HG03139 (cell line): ENCODE results near the gene RGS7.
A peak's percentile ranks its signal among the peaks of the same experiment; 100 is the strongest.
"Not testable (repeated sequence)": the region's sequence is repeated elsewhere in the genome, so short reads cannot be mapped to it uniquely, and the experiment has no call there.

ENCODE experiments used
- ATAC-seq: cut with Tn5 transposase; IDR thresholded peaks from one replicate; pipeline ENCODE4 v1.9.1; 2021; ENCODE audit not compliant: unreplicated experiment

The RGS7 gene

GRCh38 chr1:240802271-240802670, 554.7 kb downstream of the RGS7 start:
- ATAC-seq = no peak

GRCh38 chr1:240801442-240801841, 555.6 kb downstream of the RGS7 start:
- no peak for ATAC-seq

GRCh38 chr1:240800291-240800690, 556.7 kb downstream of the RGS7 start:
- ATAC-seq = no peak

GRCh38 chr1:240797050-240797449, 560.0 kb downstream of the RGS7 start:
- ATAC-seq = no peak

GRCh38 chr1:240794046-240794843, 562.8 kb downstream of the RGS7 start:
- peak; percentile 70 for ATAC-seq

- ATAC-seq = no peak
Observed at GRCh38 chr1:240792915-240793529, 564.0 kb downstream of the RGS7 start.

GRCh38 chr1:240790856-240791255, 566.1 kb downstream of the RGS7 start:
- no peak for ATAC-seq

- ATAC-seq = no peak
Observed at GRCh38 chr1:240786880-240787279, 570.1 kb downstream of the RGS7 start.

GRCh38 chr1:240784776-240785175, 572.2 kb downstream of the RGS7 start:
- ATAC-seq = no peak

- not testable (repeated sequence) for ATAC-seq
Observed at GRCh38 chr1:240783728-240784137, 573.3 kb downstream of the RGS7 start.

GRCh38 chr1:240776237-240776636, 580.8 kb downstream of the RGS7 start:
- no peak for ATAC-seq

- ATAC-seq = no peak
Observed at GRCh38 chr1:240772131-240772530, 584.9 kb downstream of the RGS7 start.

- ATAC-seq = no peak
Observed at GRCh38 chr1:240771450-240771849, 585.6 kb downstream of the RGS7 start.

GRCh38 chr1:240768979-240769378, 588.0 kb downstream of the RGS7 start:
- ATAC-seq = no peak

- no peak for ATAC-seq
Observed at GRCh38 chr1:240766831-240767230, 590.2 kb downstream of the RGS7 start.

GRCh38 chr1:240765732-240766363, 591.2 kb downstream of the RGS7 start:
- ATAC-seq = no peak

- ATAC-seq = no peak
Observed at GRCh38 chr1:240763771-240764170, 593.2 kb downstream of the RGS7 start.

GRCh38 chr1:240763095-240763494, 593.9 kb downstream of the RGS7 start:
- not testable (repeated sequence) for ATAC-seq

- ATAC-seq = not testable (repeated sequence)
Observed at GRCh38 chr1:240762471-240762987, 594.5 kb downstream of the RGS7 start.

- ATAC-seq = not testable (repeated sequence)
Observed at GRCh38 chr1:240758777-240759176, 598.2 kb downstream of the RGS7 start.

- no peak for ATAC-seq
Observed at GRCh38 chr1:240758296-240758695, 598.7 kb downstream of the RGS7 start.

GRCh38 chr1:240747907-240748306, 609.1 kb downstream of the RGS7 start:
- ATAC-seq = no peak
